ENCODE data around the gene C10orf90.

- TF ChIP-seq CTCF (IDR thresholded peaks at IDR 0.05) (no peak), POLR2A (IDR thresholded peaks at IDR 0.05) (no peak), EP300 (IDR thresholded peaks at IDR 0.05) (no peak), POLR2AphosphoS5 (IDR thresholded peaks at IDR 0.05) (no peak)
Observed at GRCh38 chr10:126670056-126670894, at the start of gene C10orf90.
